Amygdala (tissue), 56 donors: Measurements from ENCODE around the gene CDKN2B.

ENCODE experiments used
- DNase-seq, 56 donors: peaks; one replicate each; lab custom pipeline; 2025; lab: John Stamatoyannopoulos, UW

CDKN2B gene

DNA sequence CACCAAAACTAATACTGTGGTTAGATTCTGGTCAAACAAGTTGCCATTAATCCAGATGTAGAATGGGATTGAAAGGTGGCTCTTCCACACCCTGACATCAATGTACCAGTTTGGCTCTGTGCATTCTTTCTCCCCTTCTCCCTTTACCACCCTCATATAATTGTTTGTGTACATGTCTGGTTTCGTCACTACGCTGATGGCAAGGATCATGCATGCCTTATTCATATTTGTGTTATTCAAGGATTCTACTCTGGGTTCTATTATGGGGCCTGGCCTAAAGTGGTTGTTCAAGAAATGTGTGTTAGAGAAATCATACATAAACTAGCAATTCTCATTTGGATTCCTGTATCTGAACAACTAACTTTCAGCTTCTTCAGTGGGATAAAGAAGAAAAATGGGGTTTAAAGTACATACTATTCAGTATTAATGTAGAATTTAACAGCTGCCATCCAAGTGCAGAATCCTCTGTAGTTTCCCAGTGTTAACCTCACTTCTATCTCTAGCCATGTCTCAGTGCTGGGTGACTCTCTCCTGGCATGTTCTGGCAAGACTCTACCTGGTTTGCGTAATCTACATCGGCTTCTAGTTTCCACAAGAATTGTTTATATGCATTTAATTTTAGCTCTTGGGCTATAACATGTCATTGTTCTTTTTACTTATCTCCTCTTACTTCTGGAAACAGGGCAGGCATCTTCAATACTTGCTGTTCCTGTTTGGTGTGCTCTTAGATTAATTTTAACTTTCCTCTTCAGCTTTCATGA is 27.9 kb upstream of the CDKN2B start:
- DNase-seq: no peak

DNA sequence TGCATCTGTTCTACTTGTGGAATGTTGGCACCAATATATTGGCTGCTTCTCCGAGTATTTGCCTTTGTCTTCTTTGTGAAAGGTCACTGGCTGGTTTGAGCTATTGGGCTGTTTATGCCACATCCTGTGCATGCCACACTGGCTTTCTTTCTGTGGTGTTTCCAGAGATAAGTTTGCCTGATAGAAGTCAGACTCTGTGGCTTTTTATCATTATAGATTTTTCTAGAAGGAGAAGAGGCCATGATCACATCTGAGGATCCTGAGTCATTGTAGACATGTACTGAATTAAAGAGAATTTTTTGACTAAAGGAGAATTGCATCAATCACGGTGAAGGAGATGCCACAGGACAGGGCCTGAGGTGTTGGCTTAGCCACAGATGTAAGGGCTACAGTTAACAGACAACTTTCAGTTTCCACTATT is 26.5 kb upstream of the CDKN2B start:
- DNase-seq: no peak

GRCh38 chr9:22033012-22033630 is 24.0 kb upstream of the CDKN2B start:
- no peak for DNase-seq

DNA sequence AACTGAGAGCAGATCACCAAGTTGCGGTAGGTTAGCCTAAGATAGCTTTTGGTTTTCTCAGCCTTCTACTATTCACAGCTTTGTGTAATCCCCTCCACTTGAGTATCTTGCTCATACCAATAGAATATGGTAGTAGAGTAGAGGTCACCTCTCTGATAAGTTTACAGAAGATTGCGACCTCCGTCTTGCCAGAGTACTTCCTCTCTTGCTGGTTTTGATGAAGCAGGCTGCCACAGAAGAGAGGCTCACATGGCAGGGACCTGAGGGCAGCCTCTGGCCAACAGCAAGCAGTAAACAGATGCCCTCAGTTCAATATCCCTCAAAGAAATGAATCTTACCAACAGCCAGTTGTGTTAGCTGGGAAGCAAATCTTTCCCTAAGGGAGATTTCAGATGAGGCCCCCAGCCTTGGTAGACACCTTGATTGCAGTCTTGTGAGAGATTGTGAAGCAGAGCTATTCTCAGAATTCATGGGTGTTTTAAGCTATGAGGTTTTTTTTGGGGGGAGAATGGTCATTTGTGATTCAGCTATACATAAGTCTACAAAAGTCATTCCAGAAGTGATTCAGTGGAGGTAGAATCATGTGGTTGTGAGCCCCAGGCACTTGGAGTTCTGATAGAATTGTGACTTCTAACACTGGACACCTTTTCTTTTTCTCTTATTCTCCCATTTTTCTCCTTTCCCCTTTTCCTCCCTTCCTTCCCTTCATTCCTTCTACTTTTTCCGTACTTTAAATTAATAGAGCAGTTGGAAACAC is 22.7 kb upstream of the CDKN2B start:
- DNase-seq: no peak

- no peak for DNase-seq
These were observed 21.0 kb upstream of the CDKN2B start for GRCh38 chr9:22030101-22030598.

- no peak for DNase-seq
These were observed 20.1 kb upstream of the CDKN2B start for GRCh38 chr9:22029231-22029630.

- no peak for DNase-seq
These were observed 19.3 kb upstream of the CDKN2B start for GRCh38 chr9:22028394-22028793.

GRCh38 chr9:22026696-22027095 is 17.6 kb upstream of the CDKN2B start:
- no peak for DNase-seq

DNA sequence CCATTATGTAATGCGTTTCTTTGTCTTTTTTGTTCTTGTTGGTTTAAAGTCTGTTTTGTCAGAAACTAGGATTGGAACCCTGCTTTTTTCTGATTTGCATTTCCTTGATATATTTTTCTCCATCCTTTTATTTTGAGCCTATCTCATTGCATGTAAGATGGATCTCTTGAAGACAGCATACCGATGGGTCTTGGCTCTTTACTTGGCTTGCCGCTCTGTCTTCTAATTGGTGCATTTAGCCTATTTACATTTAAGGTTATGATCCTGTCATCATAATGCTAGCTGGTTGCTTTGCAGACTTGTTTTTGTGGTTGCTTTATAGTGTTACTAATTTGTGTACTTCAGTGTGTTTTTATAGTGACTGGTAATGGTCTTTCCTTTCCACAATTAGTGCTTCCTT is 13.3 kb upstream of the CDKN2B start:
- DNase-seq: no peak

DNA sequence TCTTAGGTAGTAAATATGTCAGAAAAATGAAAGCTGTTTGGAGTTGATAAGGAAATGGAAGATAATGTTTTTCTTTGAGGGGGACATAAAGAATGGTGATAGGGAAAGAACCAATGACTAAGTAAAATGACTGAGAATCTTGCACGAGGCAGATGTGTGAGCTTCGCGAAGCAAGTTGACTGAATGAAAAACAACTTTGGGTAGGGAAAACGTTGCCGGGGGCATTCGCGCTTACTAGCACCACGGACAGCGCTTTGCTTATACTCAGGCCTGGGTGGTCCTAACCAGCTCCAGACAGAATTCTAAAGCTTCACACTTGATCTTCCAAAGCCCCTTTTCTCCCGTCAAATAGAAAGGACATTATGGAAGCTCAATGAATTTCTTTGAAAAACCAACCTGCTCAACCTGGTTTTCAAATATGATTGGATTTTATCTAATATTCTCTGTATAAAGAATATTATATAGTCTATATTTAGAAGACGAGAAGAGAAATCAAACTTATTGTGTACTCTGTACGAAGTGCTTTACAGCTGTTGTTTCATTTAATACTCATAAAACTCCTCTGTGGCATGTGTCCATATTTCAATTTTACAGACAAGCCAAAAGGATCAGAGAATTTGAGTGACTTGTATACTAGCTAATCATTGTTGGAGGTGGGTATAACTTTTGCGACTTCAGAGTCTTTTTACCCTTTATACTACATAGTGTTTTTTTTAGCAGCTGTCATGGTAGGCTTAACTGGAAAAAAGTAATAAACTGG is 1.9 kb upstream of the CDKN2B start:
- no peak for DNase-seq

DNA sequence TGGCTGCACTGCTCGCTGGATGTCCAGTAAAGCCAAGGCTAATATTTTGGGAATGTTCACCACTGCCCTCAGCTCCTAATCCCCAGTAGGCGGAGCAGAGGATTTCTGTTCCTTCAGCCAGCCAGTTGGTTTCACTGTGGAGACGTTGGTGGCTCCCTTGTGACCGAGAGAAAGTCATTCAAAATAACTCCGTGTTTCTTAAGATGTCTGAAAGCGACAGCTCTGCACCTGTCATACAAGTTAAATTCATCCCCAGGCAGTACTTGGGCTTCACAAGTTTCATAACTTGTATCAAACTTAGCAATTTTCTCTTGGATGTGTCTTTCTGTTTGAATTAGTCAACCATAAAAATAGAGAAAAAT is 382 bp upstream of the CDKN2B start:
- DNase-seq: no peak

- DNase-seq: no peak
These were observed 755 bp downstream of the CDKN2B start for GRCh38 chr9:22008384-22008716.

- no peak for DNase-seq
These were observed 3.2 kb downstream of the CDKN2B start for GRCh38 chr9:22005702-22006606.

DNA sequence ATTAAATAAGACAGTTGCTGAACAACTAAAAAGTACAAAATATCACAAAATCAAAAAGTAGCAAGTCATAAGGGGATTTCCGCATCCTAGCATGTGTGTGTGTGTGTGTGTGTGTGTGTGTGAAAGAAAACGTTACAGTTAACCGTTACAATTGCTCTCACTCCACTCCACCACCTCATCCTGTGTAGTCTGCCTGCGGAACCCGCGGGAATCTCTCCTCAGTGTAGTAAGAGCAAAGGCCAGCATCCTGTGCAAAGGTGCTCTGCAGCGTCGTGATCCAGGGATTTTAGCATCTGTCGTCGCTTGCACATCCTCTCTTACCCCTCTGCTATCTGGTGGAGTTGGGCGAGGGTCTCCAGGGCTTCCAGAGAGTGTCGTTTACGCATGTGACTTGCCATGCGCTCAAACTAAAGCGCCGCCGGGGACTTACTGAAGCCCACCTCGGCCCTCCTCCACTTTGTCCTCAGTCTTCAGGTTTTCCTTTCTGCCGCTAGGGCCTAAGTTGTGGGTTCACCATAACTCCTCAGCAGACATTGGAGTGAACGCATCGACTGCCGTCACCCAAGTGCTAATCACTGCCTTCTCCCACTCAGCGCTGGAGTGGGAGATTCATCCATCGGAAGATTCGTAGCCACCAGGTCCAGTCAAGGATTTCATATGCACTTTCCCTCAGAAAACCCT is 3.9 kb downstream of the CDKN2B start:
- DNase-seq: no peak

DNA sequence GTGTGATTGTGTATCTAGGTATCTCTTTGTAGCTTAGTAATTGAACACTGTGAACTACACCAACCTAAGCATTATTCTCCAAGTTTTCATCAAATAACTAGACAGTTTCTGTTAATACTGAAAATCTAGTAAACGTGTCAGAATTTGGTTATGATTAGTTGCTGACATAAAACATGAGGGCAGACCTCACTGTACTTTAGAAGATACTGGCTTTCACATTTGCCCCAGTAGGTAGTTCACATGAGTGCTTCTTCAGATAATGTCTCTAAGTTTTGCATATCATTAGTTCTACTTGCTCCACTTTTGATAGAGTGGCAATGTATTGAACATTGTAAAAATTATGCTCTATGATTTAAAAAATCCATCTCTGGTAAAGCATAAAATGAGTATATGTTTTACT is 7.1 kb downstream of the CDKN2B start:
- no peak for DNase-seq

DNA sequence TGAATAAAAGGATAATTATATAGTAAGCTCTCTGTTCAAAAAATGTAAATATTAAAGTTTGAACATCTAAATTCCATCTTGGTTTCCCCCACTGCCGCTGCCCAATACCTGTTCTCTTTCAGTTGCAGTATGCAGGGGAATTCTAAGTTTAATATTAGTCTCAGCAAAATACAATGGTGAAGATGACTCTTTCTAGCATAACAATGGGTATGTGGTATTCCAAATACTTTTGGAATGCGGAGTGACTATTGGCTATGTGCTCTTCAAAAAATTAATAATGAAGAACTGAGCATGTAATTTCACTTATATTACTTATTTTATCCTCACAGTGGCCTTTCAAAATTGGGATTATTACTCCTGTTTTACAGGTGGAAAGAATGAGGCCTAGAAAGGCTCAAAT is 11.1 kb downstream of the CDKN2B start:
- DNase-seq: no peak

DNA sequence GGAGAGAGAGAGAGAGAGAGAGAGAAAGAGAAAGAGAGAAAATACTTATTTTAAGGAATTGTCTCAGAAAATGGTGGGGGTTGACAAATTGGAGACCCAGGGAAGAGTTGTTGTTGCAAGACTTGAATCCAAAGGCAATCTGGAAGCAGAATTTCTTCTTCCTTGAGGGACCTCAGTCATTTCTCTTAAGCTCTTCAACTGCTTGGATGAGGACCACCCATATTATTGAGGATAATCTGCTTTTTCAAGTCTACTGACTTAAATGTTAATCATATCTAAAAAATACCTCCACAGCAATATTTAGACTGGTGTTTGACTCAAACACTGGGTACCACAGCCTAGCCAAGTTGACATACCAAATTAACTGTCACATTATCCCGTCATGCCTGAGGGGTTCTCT is 11.6 kb downstream of the CDKN2B start:
- no peak for DNase-seq

DNA sequence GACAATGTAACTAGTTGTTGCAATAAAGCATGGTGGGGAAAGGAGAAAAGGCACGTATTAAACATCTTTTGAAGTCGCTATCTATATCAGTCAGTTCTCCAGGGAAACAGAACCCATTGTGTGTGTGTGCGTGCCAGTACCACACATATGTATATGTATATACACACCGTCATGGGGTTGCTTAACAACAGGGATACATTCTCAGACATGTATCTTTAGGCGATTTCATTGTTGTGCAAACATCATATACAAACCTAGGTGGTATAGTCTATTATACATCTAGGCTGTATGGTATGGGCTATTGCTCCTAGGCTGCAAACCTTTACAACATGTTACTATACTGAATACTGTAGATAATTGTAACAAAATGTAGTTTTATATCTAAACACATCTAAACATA is 12.2 kb downstream of the CDKN2B start:
- DNase-seq: no peak

GRCh38 chr9:21996438-21996837 is 12.7 kb downstream of the CDKN2B start:
- no peak for DNase-seq
